ENCODE results near the gene FMNL2.

Gene FMNL2

GRCh38 chr2:152505495-152505906 is 170.5 kb downstream of the FMNL2 start:
- no peak for DNase-seq (ENCODE audit: low spot score)
- ChIA-PET POLR2A (ENCODE audit: low non-redundant PET) (no interaction called here), CTCF (interaction anchor here (0.6 kb wide), 2 partner anchors 11 to 1202 kb away, joined by 3 read pairs; no protein-coding TSS in a partner anchor)
- TF ChIP-seq, protein P1, sequence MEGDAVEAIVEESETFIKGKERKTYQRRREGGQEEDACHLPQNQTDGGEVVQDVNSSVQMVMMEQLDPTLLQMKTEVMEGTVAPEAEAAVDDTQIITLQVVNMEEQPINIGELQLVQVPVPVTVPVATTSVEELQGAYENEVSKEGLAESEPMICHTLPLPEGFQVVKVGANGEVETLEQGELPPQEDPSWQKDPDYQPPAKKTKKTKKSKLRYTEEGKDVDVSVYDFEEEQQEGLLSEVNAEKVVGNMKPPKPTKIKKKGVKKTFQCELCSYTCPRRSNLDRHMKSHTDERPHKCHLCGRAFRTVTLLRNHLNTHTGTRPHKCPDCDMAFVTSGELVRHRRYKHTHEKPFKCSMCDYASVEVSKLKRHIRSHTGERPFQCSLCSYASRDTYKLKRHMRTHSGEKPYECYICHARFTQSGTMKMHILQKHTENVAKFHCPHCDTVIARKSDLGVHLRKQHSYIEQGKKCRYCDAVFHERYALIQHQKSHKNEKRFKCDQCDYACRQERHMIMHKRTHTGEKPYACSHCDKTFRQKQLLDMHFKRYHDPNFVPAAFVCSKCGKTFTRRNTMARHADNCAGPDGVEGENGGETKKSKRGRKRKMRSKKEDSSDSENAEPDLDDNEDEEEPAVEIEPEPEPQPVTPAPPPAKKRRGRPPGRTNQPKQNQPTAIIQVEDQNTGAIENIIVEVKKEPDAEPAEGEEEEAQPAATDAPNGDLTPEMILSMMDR (conservative IDR thresholded peaks at IDR 0.05; ENCODE audit: low read depth) = no peak
- H3K27ac ChIP-seq = no peak overlapping the region

- peak; percentile 44 for DNase-seq (ENCODE audit: low spot score)
- CTCF ChIA-PET = no interaction called here
- no peak overlapping the region for H3K27ac ChIP-seq
- POLR2A ChIA-PET (ENCODE audit: low non-redundant PET) = no interaction called here
- TF ChIP-seq, protein P1 (conservative IDR thresholded peaks at IDR 0.05; ENCODE audit: low read depth) = no peak
These were observed 171.9 kb downstream of the FMNL2 start for GRCh38 chr2:152506843-152507242.

DNA sequence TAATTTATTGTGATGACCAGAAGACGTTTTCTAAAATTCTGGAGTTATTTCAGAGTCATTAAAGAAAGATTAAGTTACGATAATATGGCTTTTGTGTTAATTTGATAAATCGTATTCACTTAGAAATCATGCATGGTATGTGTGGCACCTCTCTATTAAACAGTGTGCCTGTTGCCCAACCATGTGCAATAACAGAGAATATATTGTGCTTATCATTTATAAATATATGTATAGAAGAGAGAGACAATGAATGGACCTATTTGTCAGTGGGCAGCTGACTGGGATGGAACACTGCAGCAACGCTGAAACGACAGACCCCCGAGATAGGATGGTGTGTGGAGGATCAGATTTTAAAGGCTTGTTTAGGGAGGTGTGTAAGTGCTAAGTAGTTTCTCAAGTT is 172.9 kb downstream of the FMNL2 start:
- DNase-seq (ENCODE audit: low spot score) = no peak
- H3K27ac ChIP-seq = no peak overlapping the region
- ChIA-PET POLR2A (ENCODE audit: low non-redundant PET) (no interaction called here), CTCF (no interaction called here)
- TF ChIP-seq, protein P1 (conservative IDR thresholded peaks at IDR 0.05; ENCODE audit: low read depth) = no peak

GRCh38 chr2:152508446-152508845 is 173.5 kb downstream of the FMNL2 start:
- CTCF ChIA-PET = no interaction called here
- no peak overlapping the region for H3K27ac ChIP-seq
- DNase-seq (ENCODE audit: low spot score) = no peak
- TF ChIP-seq, protein P1 (conservative IDR thresholded peaks at IDR 0.05; ENCODE audit: low read depth) = no peak
- POLR2A ChIA-PET (ENCODE audit: low non-redundant PET) = no interaction called here

- TF ChIP-seq, protein P1 (conservative IDR thresholded peaks at IDR 0.05; ENCODE audit: low read depth) = no peak
- H3K27ac ChIP-seq = no peak overlapping the region
- ChIA-PET POLR2A (ENCODE audit: low non-redundant PET) (no interaction called here), CTCF (no interaction called here)
- no peak for DNase-seq (ENCODE audit: low spot score)
These were observed 175.0 kb downstream of the FMNL2 start for GRCh38 chr2:152509772-152510491.

- CTCF ChIA-PET = no interaction called here
- TF ChIP-seq, protein P1 (conservative IDR thresholded peaks at IDR 0.05; ENCODE audit: low read depth) = no peak
- no peak overlapping the region for H3K27ac ChIP-seq
- POLR2A ChIA-PET (ENCODE audit: low non-redundant PET) = no interaction called here
- no peak for DNase-seq (ENCODE audit: low spot score)
These were observed 175.6 kb downstream of the FMNL2 start for GRCh38 chr2:152510621-152511020.
